H4 (cell line): Measurements from ENCODE around the gene LEFTY2. TPM values are rescaled to one million over a fixed set of nuclear protein-coding genes. Genes with fewer than 3 reads are reported as not detected.
"Not testable (repeated sequence)": the region's sequence is repeated elsewhere in the genome, so short reads cannot be mapped to it uniquely, and the experiment has no call there.

Experiments used
- DNase-seq: peaks from one replicate; pipeline ENCODE4 v3.0.0-alpha.2; 2015; ENCODE audit warnings: low spot score
- total RNA-seq: library from RNA; depleted of rRNA; stranded (reverse); fragments of >200 nt; shearing (Covaris generic); gene quantifications from 2 replicates; pipeline ENCODE4 v1.2.3, GENCODE V29; 2014; rRNA removed

The LEFTY2 gene
- total RNA-seq: not detected in 2 replicates

GRCh38 chr1:225941187-225941941 lies at the start of gene LEFTY2:
Gene LEFTY2 (minus strand): TSS chr1:225941220. CDS start chr1:225941140, 80 bp downstream.
- no peak for DNase-seq

- DNase-seq: peak; percentile 29
Measured at GRCh38 chr1:225987491-225988316, 46.7 kb upstream of the LEFTY2 start.

- no peak for DNase-seq
Measured at GRCh38 chr1:225981714-225982113, 40.7 kb upstream of the LEFTY2 start.

- no peak for DNase-seq
Measured at GRCh38 chr1:225980005-225980836, 39.2 kb upstream of the LEFTY2 start.

- no peak for DNase-seq
Measured at GRCh38 chr1:225979421-225979820, 38.4 kb upstream of the LEFTY2 start.

GRCh38 chr1:225977937-225978748 lies 37.1 kb upstream of the LEFTY2 start:
- DNase-seq: no peak

- not testable (repeated sequence) for DNase-seq
Measured at GRCh38 chr1:225975146-225975545, 34.1 kb upstream of the LEFTY2 start.

- no peak for DNase-seq
Measured at GRCh38 chr1:225974454-225974853, 33.4 kb upstream of the LEFTY2 start.

- DNase-seq: no peak
Measured at GRCh38 chr1:225973158-225973557, 32.1 kb upstream of the LEFTY2 start.

- no peak for DNase-seq
Measured at GRCh38 chr1:225972344-225973152, 31.5 kb upstream of the LEFTY2 start.

- not testable (repeated sequence) for DNase-seq
Measured at GRCh38 chr1:225970592-225971157, 29.7 kb upstream of the LEFTY2 start.

- not testable (repeated sequence) for DNase-seq
Measured at GRCh38 chr1:225969751-225970150, 28.7 kb upstream of the LEFTY2 start.

- no peak for DNase-seq
Measured at GRCh38 chr1:225965231-225965630, 24.2 kb upstream of the LEFTY2 start.

- DNase-seq: no peak
Measured at GRCh38 chr1:225963735-225964530, 22.9 kb upstream of the LEFTY2 start.

GRCh38 chr1:225962440-225962975 lies 21.5 kb upstream of the LEFTY2 start:
- DNase-seq: no peak

GRCh38 chr1:225961659-225962439 lies 20.8 kb upstream of the LEFTY2 start:
- DNase-seq: no peak

GRCh38 chr1:225958041-225958440 lies 17.0 kb upstream of the LEFTY2 start:
- DNase-seq: no peak

- DNase-seq: no peak
Measured at GRCh38 chr1:225954753-225955152, 13.7 kb upstream of the LEFTY2 start.
